Pulmonary artery endothelial cell (primary cell): ENCODE results near the gene EXTL1. TPM values are rescaled to one million over a fixed set of nuclear protein-coding genes. Genes with fewer than 3 reads are reported as not detected.
A peak's percentile ranks its signal among the peaks of the same experiment; 100 is the strongest.

Experiments used
- DNase-seq: peaks from one replicate; pipeline ENCODE4 v3.0.0-alpha.2; 2011; ENCODE audit warnings: low read depth, low spot score
- total RNA-seq: library from RNA; depleted of rRNA; stranded (reverse); fragments of >200 nt; gene quantifications from 2 replicates; pipeline ENCODE4 v1.2.3, GENCODE V29; 2014

EXTL1 gene
- total RNA-seq, 1 donor from 2014 or later: not detected

DNA sequence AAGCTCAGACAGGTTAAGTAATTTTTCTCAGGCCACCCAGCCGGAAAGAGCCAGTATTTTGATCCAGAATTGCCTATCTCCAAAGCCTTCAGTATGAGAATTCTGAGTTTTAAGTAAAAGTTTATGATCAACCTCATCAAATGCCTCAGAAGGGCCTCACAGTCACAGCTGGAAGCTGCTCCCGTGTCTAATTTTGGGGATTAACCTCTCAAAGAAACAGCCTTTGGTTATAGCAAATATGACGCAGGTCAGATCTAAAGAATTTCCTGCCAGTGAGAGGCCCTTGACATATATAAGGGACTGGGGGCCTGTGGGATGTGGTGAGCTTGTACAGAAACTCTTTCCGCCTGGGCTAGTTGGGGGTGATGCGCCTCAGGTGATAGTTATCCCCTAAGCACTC, 2.3 kb downstream of the EXTL1 start:
- DNase-seq: no peak

DNA sequence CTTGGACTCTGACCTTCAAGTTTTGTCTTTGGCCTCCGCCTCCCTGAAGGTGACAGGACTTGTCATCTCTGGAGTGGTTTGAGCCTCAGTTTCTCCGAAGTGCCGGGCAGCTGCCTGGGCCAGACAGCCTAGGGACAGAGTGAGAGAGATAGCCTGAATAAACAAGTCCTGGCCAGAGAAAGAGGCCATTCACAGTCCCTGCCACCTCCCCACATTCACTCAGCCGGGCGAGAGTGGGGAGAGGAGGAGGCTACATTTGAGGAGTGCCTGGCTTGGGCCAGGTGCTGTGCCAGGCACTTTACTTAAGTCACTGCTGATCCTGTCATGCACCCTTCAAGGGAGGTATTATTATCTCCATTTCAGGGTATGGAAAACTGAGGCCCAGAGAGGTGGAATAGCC, 3.5 kb downstream of the EXTL1 start:
- no peak for DNase-seq

DNA sequence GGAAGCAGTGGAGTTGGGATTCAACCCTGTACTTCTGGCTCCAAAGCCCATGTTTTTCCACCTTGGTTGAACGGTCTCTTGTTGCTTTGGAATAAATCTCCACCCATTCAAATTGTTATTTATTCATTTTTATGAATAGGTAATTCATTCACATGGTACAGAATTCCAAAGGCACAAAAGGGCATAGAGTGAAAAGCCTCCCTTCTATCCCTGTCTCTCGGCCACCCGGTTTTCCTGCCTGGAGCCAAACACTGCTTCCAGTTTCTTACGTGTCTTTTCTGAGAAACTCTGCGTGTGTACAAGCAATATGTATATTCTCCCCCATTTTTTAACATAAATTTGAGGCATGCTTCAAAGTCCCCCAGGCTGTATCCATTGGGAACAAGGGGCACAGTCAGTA, 3.9 kb downstream of the EXTL1 start:
- no peak for DNase-seq

DNA sequence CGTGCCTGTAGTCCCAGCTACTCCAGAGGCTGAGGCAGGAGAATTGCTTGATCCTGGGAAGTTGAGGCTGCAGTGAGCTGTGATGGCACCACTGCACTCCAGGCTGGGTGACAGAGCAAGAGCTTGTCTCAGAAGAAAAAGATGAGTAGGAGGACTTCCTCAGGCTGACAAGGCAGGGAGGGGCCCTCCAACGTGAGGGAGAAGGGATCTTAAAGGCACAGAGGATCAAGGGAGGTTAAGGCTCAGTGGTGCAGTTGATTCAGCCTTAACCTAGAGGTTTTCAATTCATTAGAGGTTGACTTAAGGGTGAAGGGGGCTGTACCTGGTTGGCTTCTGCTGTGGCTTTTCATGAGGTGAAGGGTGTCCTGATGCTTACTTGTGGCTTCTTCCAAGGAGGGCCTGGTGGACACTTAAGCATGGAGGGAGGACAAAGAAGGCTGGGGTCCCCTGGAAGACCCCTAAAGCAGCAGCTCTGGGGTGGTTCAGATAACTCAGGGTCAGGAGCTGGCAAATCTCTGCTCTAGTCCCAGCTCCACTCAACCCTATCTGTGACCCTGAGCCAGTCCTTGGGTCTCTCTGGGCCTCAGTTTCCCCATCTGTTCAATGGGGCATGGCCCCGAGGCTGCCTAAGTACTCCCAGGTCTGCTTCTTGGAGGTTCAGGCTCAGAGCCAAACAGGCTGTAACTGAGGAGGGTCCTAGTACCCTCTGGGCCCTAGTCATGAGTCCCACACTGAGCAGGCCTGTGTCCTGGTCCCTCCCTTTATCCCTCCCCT, 6.3 kb downstream of the EXTL1 start:
- no peak for DNase-seq

DNA sequence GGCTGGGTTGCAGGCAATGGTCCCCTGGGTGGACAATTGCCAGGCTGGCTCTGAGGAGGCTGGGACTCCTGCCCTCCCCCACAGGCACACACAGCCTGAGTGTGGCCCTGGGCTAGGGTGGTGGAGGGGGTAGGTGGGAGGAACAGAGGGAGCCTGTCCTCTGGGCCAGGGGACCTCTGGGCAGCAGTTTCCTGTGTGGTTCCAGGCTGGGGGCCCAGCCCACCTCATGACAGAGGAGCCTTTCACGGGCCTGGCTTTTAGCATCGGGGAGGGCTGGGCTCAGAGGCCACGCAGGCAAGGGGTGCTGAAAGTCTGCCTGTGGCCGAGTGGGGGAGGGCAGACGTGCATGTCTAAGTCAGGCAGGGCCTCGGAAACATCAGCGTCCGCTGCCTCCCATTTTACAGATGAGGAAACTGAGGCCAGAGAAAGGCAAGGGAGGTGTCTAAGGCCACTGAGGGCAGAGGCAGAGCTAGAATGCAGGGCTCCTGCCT, 7.0 kb downstream of the EXTL1 start:
- no peak for DNase-seq

DNA sequence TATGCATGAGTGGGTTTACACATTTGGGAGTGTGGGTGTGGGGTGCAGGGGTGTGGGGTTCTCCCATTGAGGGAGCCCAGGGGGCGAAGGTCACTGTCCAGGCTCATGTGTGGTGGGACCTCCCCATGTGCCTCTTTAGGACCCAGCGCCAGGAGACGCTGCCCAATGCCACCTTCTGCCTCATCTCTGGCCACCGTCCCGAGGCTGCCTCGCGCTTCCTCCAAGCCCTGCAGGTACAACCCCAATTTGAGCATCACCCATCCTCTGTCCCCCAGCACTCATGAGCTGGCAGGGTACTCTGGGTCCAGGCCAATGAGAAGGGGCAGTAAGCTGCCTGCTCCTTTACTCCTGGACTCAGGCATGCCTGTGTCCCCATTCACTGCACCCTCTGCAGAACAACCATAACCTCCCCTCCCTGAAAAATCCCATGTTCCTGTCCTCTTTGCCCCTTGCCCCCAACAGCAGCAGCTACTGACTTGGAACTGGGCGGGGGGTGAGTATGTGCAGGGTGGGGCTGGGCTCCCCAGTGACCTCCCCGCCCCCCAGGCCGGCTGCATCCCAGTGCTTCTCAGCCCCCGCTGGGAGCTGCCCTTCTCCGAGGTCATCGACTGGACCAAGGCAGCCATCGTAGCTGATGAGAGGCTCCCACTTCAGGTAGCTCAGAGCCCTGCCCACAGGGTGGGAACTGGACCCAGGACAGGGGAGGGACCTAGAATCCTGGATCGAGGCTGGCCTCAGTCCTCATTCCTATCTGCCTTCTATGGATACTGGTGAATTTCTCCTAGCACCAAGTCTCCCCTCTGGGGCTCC, 7.7 kb downstream of the EXTL1 start:
- DNase-seq: no peak

DNA sequence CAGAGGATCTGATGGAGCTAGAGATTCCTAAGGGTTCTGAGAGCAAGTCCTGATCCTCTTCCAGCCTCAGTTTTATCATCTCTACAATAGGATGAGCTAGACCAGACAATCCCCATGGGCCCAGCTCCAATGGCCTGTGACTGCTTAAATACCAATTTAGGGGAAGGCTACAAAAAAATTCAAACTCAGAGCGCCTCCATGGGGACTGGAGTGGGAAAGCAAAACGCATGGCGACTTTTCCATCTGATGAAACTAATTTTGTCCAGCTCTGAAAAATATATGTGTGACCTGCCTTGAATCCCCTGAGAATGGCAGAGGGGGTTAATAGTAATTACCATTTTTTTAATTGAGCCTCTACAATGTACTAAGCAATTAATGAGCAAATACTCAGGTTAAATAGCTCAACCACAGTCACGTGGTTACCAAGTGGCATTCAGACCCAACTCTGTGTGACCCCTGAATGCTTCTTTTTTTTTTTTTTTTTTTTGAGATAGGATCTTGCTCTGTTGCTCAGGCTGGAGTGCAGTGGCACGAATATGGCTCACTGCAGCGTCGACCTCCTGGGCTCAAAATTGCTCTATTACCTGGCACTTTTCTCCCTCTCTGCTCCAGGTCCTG, 8.4 kb downstream of the EXTL1 start:
- DNase-seq: no peak

DNA sequence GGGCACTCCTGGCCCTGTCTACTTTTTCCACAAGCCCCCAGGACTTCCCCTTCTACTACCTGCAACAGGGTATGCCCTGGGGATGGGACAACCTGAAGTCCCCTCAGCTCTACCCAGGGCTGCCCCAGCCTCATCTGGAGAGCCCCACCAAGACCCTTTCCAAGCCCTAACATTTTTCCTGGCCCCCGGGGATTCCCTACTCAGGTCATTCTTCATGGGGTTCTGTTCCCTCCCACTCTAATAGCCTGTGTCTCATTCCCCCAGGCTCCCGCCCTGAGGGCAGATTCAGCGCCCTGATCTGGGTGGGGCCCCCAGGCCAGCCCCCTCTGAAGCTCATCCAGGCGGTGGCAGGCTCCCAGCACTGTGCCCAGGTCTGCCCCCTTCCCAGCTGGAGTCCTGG, 9.6 kb downstream of the EXTL1 start:
- no peak for DNase-seq

DNA sequence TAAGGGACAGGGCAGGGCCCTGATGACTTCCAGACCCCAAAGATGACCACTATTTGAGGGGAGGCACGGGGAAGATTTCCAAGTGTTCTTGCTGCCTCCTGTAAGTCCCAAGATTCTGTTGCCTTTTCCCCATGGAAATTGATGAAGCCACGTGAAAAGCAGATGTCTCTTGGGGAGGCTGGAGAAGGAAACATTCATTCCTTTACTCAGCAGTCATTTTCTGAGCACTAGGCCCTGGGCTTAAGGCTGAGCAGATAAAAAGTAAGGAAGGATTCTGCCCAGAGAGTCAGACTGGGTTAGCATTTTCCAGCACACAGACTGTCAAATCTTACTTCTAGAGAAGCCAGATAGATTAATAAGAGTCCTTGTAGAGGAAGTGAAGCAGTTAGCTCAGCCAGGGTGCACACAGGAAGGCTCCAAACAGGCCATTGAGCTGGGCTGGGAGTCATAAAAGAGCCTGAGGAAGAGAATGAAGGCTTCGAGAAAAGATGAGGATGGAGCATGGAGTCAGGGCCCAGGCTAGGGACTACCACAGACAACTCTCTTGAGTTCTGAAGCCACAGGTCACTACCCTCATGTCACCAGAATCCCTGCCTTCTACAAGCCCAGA, 10.1 kb downstream of the EXTL1 start:
- no peak for DNase-seq

DNA sequence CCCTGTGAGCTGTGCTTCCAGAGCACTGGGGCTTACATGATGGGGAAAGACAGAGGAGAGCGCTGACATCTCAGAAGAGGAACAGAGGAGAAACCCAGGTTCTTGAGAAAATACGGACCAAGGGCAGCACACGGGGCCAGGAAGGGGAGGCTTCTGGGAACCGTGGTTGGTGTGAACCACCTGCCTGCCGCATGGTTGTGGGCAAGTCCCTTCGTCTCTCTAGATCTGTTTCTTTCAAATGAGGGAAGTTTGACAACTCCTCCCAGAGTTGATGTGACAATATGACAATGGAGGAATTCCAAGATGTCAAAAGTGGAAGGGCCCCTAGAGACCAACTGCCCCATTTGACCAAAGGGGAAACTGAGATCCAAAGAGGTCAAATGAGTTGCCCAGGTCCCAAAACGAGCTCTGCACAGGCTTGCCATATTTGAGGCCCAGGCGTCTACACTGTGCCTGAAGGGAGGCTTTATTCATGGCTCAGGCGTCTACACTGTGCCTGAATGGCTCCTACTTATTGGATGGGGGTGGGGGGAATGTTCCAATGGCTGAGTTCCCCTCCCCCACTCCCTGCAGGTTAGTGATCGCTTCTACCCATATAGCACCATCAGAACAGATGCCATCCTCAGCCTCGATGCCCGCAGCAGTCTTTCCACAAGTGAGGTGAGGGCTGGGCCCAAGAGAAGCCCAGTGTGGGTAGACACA, 11.2 kb downstream of the EXTL1 start:
- DNase-seq: no peak

DNA sequence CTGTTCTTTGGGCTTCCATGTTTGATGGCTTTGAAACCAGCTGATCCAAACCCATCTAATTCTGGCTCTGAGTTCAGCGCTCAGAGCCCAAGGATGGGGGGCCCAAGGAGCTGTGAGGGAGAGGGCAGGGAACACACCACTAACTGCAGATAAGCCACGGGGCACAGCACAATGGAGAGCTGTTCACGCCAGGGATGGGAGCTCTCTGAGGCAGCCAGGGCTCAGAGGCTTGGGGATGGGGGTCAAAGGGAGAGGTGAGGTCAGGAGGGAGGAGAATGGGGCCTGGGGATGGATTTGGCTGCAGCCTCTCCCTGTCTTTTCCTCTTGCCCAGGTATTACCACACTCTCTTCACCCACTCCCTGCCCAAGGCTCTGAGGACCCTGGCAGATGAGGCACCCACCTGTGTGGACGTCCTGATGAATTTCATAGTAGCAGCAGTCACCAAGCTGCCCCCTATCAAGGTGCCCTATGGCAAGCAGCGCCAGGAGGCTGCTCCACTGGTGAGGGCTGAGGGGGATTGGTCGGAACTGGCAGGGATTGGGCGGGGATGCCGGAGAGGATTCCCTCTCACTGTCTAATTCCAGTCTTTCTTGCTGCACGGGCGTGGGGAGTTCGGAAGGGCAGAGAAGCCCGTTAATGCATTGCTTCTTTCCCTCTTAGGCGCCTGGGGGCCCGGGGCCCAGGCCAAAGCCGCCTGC, 13.1 kb downstream of the EXTL1 start:
- DNase-seq: no peak

DNA sequence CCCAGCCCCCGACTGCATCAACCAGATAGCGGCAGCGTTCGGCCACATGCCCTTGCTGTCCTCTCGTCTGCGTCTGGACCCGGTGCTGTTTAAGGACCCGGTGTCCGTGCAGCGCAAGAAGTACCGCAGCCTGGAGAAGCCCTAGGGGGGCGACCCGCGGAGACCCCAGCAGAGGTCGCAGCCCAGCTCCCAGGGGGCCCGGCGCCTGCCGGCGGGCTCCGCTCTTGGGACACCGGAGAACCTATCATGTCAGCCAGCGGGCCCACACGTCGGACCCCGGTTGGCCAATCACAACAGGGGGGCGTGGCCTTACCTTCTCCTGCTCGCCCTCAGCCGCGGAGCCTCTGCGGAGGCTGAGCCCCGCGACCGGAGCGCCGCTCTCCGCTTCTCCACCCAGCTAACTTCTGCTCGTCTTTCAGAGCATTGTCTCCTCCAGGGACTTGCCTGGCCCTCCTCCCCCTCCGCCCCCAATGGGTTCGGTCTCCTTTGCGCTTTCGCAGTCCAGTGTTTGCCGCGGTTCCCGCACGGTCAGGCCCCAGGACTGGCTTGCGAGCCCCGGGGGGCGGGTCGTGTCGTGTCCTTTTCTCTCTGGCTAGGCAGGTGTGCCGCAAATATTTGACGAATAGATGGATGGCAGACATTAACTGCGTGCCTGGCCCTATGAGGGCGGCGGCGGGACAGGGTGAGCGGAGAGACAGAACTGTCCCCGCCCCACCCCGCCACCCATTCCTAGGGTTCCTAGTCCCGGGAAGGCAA, 13.8 kb downstream of the EXTL1 start:
- peak; percentile 71 for DNase-seq

DNA sequence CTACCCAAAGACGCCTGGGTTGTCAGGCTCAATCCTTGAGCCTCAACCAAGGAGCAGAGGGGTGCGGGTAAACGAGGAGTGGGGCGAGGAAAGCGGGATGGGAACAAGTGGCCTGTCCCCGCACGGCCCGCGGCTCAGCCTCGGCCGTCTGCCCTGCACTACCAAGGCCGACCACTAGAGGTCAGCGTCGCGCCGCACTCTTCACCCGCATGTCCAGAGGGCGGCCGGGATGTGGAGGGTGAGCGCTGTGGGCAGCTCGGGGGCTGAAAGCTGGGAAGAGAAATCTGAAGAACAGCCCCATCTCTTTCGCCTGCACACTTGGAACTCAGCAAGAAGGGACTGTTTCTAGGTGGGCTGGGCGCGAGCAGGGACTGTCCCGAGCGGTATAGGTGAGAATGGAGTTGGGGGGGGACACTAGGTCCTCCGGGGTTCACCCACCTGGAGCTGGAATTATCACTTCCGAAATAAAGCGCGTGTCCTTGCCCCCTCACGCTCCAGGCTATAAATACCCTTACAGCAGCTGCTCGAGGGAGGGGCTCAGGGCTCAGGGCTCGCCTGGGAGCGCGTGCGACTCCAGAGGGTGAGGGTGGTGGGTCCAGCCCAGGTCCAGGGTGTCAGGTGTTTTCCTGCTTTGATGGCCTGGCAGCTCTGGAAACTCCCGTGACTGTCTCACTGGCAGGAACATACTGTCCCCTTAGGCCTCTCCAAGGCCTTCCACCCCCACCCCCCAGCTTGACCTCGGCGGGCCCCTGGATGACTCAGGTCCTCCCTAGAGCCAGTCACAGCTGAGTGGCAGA, 14.6 kb downstream of the EXTL1 start:
- peak; percentile 11 for DNase-seq

DNA sequence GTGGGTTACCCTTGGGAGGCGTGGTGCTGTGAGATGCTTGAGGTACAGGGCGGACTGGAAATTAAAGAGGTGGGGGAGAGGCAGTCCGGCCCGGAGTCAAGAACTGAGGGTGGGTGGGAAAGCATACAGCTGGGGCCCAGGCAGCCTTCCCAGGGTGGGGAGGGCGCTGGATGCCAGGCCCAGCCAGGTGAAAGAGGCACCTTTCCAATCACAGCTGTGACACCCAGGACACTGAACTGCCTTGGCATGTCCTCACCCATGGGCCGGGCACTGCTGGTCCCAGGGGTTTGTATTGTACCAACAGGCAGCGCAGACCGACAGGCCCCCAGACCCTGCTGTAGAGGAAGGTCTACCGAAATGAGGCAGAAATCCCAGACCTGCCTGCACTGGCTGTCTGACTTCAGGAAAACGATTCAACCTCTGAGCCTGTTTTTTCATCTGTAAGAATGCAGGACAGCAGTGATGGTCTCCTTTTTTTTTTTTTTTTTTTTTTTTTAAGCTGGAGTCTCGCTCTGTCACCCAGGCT, 15.2 kb downstream of the EXTL1 start:
- no peak for DNase-seq

DNA sequence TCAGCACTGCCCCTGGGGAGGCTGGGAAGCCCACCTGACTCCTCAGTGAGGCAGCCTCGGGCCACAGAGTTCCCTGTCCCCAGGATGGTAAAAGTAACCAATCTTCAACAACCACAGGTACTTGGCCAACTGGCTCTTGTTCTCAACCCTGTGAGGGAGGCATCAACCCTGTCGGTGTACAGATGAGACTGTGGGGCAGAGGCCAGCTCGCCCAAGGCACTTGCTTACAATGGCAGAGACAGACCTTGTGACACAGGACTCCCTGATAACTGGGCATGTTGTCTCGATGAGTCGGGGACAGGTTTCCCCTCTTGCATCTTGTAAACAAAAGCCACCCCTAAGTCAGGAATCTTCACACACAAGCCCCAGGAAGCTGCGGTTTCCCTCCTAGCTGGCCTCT, 16.3 kb downstream of the EXTL1 start:
- DNase-seq: no peak

DNA sequence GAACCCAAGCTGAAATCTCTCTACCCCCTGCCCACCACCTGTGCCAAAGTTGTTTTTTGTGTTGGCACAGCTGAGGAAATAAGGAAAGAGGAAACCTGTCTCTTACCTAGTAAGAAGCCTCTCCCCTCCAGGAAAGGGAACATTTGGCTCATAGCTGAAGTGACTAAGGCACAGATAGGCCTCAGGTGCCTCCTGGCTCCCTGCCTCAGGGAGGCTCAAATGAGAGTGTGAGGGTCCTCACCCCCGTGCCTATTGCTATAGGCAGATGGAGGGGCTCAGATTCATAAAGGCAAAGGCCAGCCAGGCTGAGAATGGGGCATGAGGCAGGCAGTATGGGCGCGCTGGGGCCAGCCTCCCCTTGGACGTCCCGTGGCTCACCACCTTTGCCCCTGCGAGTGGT, 16.9 kb downstream of the EXTL1 start:
- no peak for DNase-seq

DNA sequence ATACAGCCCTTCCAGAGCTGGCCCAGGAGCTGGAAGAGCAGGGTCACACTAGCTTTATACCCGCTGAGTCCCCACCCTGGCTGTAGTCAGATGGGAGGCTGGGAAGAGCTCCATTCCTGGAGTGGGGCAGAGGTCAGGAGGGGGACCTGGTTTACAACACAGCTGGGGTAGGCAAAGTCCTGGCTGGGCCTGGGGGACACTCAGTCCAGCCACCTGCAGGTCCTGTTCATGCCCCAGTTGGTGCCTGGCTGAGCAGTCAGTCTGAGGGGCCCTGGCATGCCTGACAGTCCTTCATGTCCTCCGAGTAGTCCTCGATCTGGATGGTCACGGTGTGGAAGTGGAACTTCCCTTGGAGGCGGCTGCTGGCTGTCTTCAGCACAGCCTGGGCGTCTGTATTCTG, 17.3 kb downstream of the EXTL1 start:
- no peak for DNase-seq

DNA sequence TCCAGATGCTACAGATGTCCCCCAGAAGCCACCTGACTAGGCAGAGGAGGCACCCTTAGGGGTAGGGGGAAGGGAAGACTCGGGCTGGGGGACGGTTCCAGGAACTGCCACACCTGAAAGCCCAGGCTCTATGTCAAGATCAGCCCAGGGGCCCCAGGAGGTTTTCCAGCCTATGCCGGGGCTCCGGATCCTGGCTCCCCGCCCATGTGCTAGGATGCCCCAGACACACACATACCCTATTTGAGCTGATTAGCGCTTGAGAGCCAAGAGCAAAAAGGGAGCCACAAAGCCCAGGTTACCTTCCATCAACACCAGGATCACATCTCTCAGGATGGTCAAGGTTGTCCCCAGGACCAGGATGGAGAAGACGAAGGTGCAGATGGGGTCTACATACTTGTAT, 19.8 kb downstream of the EXTL1 start:
- no peak for DNase-seq

DNA sequence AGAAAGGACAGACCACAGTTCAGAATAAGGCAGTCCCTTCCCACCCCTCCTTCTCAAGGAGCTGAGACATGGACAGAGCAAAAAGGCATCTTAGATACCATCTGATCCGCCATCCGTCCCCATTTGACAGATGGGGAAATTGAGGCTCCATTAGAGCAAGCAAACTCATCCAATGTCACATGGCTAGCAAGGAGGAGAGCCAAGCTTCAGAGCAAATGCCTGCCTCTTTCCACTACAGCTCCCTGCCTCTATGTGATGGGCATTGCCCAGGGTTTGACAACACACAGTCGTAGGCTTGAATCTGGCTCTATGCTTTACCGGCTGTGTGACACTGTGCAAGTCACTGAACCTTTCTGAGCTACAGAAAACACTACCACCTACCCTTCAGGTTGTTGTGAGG, 20.4 kb downstream of the EXTL1 start:
- no peak for DNase-seq
